H1 (cell line): Measurements from ENCODE around the gene TBC1D32. TPM values are rescaled to one million over a fixed set of nuclear protein-coding genes. Genes with fewer than 3 reads are reported as not detected.

Experiments
- CTCF ChIA-PET: fragments of 300-600 bp; sonication (Branson Sonifier 250); formaldehyde crosslinking; loops from one replicate; lab custom pipeline; 2021; ENCODE audit not compliant: partially characterized antibody; lab: Charles Lee
- POLR2A ChIA-PET: fragments of 300-600 bp; sonication (Branson Sonifier 250); formaldehyde crosslinking; loops from one replicate; lab custom pipeline; 2021; ENCODE audit warnings: inconsistent platforms; ENCODE audit not compliant: partially characterized antibody; lab: Charles Lee
- DNase-seq, 2 experiments: peaks; one replicate each; pipeline versions ENCODE4 v3.0.0 to v3.0.0-alpha.2; 2010 to 2022; ENCODE audit warnings: low spot score in 2 of 2, low read depth in 1 of 2, mixed read lengths in 1 of 2
- FAIRE-seq: peaks from 2 replicates; lab custom pipeline; 2011; peaks lifted over from hg19 to GRCh38; lab: Jason Lieb, UNC
- H2AFZ ChIP-seq: 2 replicates; pipeline ENCODE4 v1.8.1; 2012; ENCODE audit warnings: low read length, inconsistent platforms
- H2AK5ac ChIP-seq: 2 replicates; pipeline ENCODE4 v1.6.1; 2013; ENCODE audit warnings: low read depth, low read length
- H2BK120ac ChIP-seq: replicated peaks from 2 replicates; pipeline ENCODE3; 2013; ENCODE audit warnings: low read depth, low read length, inconsistent platforms
- H2BK12ac ChIP-seq: 2 replicates; pipeline ENCODE4 v1.6.1; 2013; ENCODE audit warnings: low read depth, low read length
- H2BK15ac ChIP-seq: 2 replicates; pipeline ENCODE4 v1.6.1; 2013; ENCODE audit warnings: low read length
- H2BK20ac ChIP-seq: 2 replicates; pipeline ENCODE4 v1.6.1; 2013; ENCODE audit warnings: low read length
- H2BK5ac ChIP-seq: 2 replicates; pipeline ENCODE4 v1.6.1; 2013; ENCODE audit warnings: low read depth, low read length
- H3K14ac ChIP-seq: 2 replicates; pipeline ENCODE4 v1.6.1; 2013; ENCODE audit warnings: inconsistent platforms; ENCODE audit not compliant: insufficient read length
- H3K18ac ChIP-seq: 2 replicates; pipeline ENCODE4 v1.6.1; 2013; ENCODE audit warnings: low read length; ENCODE audit errors: extremely low read depth
- H3K23ac ChIP-seq: 2 replicates; pipeline ENCODE4 v1.6.1; 2013; ENCODE audit warnings: inconsistent platforms; ENCODE audit not compliant: insufficient read length
- H3K23me2 ChIP-seq: 2 replicates; pipeline ENCODE4 v1.6.1; 2013; ENCODE audit warnings: low read depth, low read length
- H3K27ac ChIP-seq: 2 replicates; pipeline ENCODE4 v1.6.1; 2011; ENCODE audit warnings: low read depth, low read length, inconsistent platforms
- H3K27me3 ChIP-seq, 4 experiments: replicated peaks in 1 of 4; 1 replicate in 1 of 4; 2 replicates in 3 of 4; pipeline versions ENCODE4 v1.6.1 to v1.8.1; 2011 to 2013; ENCODE audit warnings: low read length in 3 of 4, mild to moderate bottlenecking in 3 of 4, inconsistent platforms in 2 of 4, mixed read lengths in 2 of 4, moderate library complexity in 1 of 4; ENCODE audit not compliant: control insufficient read depth in 3 of 4, insufficient read depth in 3 of 4; ENCODE audit errors: extremely low read depth in 1 of 4
- H3K36me3 ChIP-seq, 4 experiments: 2 replicates each; pipeline versions ENCODE4 v1.6.1 to v1.8.1; 2011 to 2013; ENCODE audit warnings: mild to moderate bottlenecking in 4 of 4, low read length in 3 of 4, moderate library complexity in 2 of 4, control low read depth in 1 of 4, inconsistent platforms in 1 of 4; ENCODE audit not compliant: insufficient read depth in 4 of 4, control insufficient read depth in 2 of 4
- H3K4ac ChIP-seq: replicated peaks from 2 replicates; pipeline ENCODE3; 2013; ENCODE audit warnings: low read length, low read depth, mixed read lengths, inconsistent platforms; ENCODE audit not compliant: insufficient read length
- H3K4me1 ChIP-seq, 4 experiments: replicated peaks in 1 of 4; 1 replicate in 1 of 4; 2 replicates in 3 of 4; pipeline versions ENCODE4 v1.6.1 to v1.8.1; 2011 to 2013; ENCODE audit warnings: low read length in 3 of 4, inconsistent platforms in 2 of 4, mixed read lengths in 1 of 4; ENCODE audit not compliant: insufficient read depth in 4 of 4, control insufficient read depth in 3 of 4
- H3K4me2 ChIP-seq, 2 experiments: 2 replicates each; pipeline versions ENCODE4 v1.6.1 to v1.8.1; 2011 to 2013; ENCODE audit warnings: low read depth in 2 of 2, low read length in 2 of 2, control low read depth in 1 of 2, inconsistent platforms in 1 of 2, mild to moderate bottlenecking in 1 of 2; ENCODE audit not compliant: insufficient read depth in 1 of 2
- H3K4me3 ChIP-seq, 4 experiments: fragments of 200-600, 300-600 bp in 1 of 4; sonication (generic), shearing (Covaris generic), sonication (Bioruptor Twin) in 1 of 4; 2 replicates each; pipeline versions ENCODE4 v1.5.1 to v1.8.1; 2011 to 2016; ENCODE audit warnings: low read length in 4 of 4, low read depth in 3 of 4, control low read depth in 2 of 4, inconsistent platforms in 2 of 4, mild to moderate bottlenecking in 2 of 4, mixed read lengths in 1 of 4, moderate library complexity in 1 of 4; ENCODE audit not compliant: insufficient read depth in 2 of 4; ENCODE audit errors: extremely low read depth in 1 of 4
- H3K56ac ChIP-seq: replicated peaks from 2 replicates; pipeline ENCODE3; 2013; ENCODE audit warnings: low read depth, mild to moderate bottlenecking, mixed read lengths, low read length, inconsistent platforms; ENCODE audit not compliant: insufficient read length
- H3K79me1 ChIP-seq: 2 replicates; pipeline ENCODE4 v1.6.1; 2013; ENCODE audit warnings: low read depth, low read length, control low read depth
- H3K79me2 ChIP-seq, 2 experiments: 2 replicates each; pipeline versions ENCODE4 v1.6.1 to v1.8.1; 2012 to 2013; ENCODE audit warnings: low read length in 2 of 2, mild to moderate bottlenecking in 2 of 2, inconsistent platforms in 1 of 2; ENCODE audit not compliant: insufficient read depth in 2 of 2, control insufficient read depth in 1 of 2
- H3K9ac ChIP-seq, 4 experiments: replicated peaks in 1 of 4; 1 replicate in 1 of 4; 2 replicates in 3 of 4; pipeline versions ENCODE4 v1.6.1 to v1.8.1; 2011 to 2013; ENCODE audit warnings: low read depth in 3 of 4, low read length in 3 of 4, control low read depth in 2 of 4, mild to moderate bottlenecking in 2 of 4, moderate library complexity in 2 of 4, inconsistent platforms in 1 of 4; ENCODE audit errors: extremely low read depth in 1 of 4
- H3K9me3 ChIP-seq, 2 experiments: 2 replicates each; pipeline versions ENCODE4 v1.6.1 to v1.8.1; 2012 to 2013; ENCODE audit warnings: mild to moderate bottlenecking in 2 of 2, moderate library complexity in 2 of 2, control low read depth in 1 of 2, inconsistent platforms in 1 of 2, low read depth in 1 of 2, low read length in 1 of 2, mixed read lengths in 1 of 2; ENCODE audit not compliant: insufficient read depth in 2 of 2
- H4K20me1 ChIP-seq, 2 experiments: replicated peaks in 1 of 2; 2 replicates each; pipeline versions ENCODE3 to v1.8.1; 2011 to 2013; ENCODE audit warnings: inconsistent platforms in 2 of 2, low read length in 2 of 2, mild to moderate bottlenecking in 1 of 2; ENCODE audit not compliant: insufficient read depth in 2 of 2, control insufficient read depth in 1 of 2
- H4K5ac ChIP-seq: 2 replicates; pipeline ENCODE4 v1.6.1; 2013; ENCODE audit warnings: low read length, low read depth, mixed read lengths, inconsistent platforms; ENCODE audit not compliant: insufficient read length
- H4K8ac ChIP-seq: 2 replicates; pipeline ENCODE4 v1.8.0; 2013; ENCODE audit warnings: mild to moderate bottlenecking, moderate library complexity, low read length, inconsistent platforms; ENCODE audit not compliant: insufficient read depth; ENCODE audit errors: extremely low read depth
- H4K91ac ChIP-seq: replicated peaks from 2 replicates; pipeline ENCODE3; 2013; ENCODE audit warnings: low read length, mixed read lengths, inconsistent platforms; ENCODE audit not compliant: insufficient read length
- EZH2 ChIP-seq: fragments of 200-600 bp; sonication (generic); IDR thresholded peaks from 2 replicates; pipeline ENCODE4 v1.7.1; 2012; ENCODE audit warnings: low read depth, mild to moderate bottlenecking, moderate library complexity, low read length, inconsistent platforms; ENCODE audit not compliant: severe bottlenecking
- GABPA ChIP-seq: IDR thresholded peaks from 2 replicates; pipeline ENCODE4 v1.6.1; 2011; ENCODE audit warnings: mild to moderate bottlenecking, low read length, moderate library complexity, borderline replicate concordance; ENCODE audit not compliant: insufficient read depth
- HDAC2 ChIP-seq, 2 experiments: fragments of 300-600 bp in 1 of 2; sonication (generic) in 1 of 2; IDR thresholded peaks; 2 replicates each; pipeline ENCODE4 v1.6.1; 2011 to 2012; ENCODE audit warnings: low read depth in 2 of 2, low read length in 2 of 2, mild to moderate bottlenecking in 2 of 2, moderate library complexity in 2 of 2, borderline replicate concordance in 1 of 2, inconsistent platforms in 1 of 2
- MAFK ChIP-seq: IDR thresholded peaks from 2 replicates; pipeline ENCODE4 v1.6.1; 2012; ENCODE audit warnings: low read depth, mild to moderate bottlenecking, improper control_type of control experiment, low read length
- WGBS, 2 experiments: shearing (Covaris generic) in 1 of 2; methylation state at CpG; one replicate each; pipeline versions ENCODE4 v1.1.6 to v1.1.7; 2013 to 2015; ENCODE audit warnings: low lambda C conversion rate in 2 of 2, mixed read lengths in 2 of 2, inconsistent platforms in 1 of 2, low coverage in 1 of 2, missing lambda C conversion rate in 1 of 2; ENCODE audit not compliant: insufficient replicate concordance in 2 of 2, insufficient coverage in 1 of 2, insufficient read length in 1 of 2; ENCODE audit errors: extremely low coverage in 1 of 2, missing lambda C conversion rate in 1 of 2; 5-methylcytosine and 5-hydroxymethylcytosine counted together
- polyA plus RNA-seq, 7 experiments: library from polyadenylated mRNA; depleted of rRNA in 3 of 7; stranded (reverse) in 5 of 7; unstranded in 2 of 7; fragments of >200 nt in 5 of 7; fragments of 200-250 nt in 2 of 7; gene quantifications; 1 replicate in 5 of 7; 2 replicates in 1 of 7; 4 replicates in 1 of 7; pipeline versions ENCODE4 v1.2.1 to v1.2.3, GENCODE V29; 2011 to 2013; ENCODE audit warnings: missing spikeins in 2 of 7, mixed read lengths in 2 of 7
- total RNA-seq: library from RNA; stranded (reverse); fragmentation: NEBNext Ultra II Directional; extraction: Animal tissue kit (Norgen Biotek cat#: 25700); gene quantifications from 2 replicates; pipeline ENCODE4 v1.2.1, GENCODE V29; 2021

The TBC1D32 gene
- total and polyA plus RNA-seq, 2 of the 8 experiments (the other 6 are each of a cell fraction or from before 2014, with no cell fraction given): 5.3 to 7.1 TPM

DNA sequence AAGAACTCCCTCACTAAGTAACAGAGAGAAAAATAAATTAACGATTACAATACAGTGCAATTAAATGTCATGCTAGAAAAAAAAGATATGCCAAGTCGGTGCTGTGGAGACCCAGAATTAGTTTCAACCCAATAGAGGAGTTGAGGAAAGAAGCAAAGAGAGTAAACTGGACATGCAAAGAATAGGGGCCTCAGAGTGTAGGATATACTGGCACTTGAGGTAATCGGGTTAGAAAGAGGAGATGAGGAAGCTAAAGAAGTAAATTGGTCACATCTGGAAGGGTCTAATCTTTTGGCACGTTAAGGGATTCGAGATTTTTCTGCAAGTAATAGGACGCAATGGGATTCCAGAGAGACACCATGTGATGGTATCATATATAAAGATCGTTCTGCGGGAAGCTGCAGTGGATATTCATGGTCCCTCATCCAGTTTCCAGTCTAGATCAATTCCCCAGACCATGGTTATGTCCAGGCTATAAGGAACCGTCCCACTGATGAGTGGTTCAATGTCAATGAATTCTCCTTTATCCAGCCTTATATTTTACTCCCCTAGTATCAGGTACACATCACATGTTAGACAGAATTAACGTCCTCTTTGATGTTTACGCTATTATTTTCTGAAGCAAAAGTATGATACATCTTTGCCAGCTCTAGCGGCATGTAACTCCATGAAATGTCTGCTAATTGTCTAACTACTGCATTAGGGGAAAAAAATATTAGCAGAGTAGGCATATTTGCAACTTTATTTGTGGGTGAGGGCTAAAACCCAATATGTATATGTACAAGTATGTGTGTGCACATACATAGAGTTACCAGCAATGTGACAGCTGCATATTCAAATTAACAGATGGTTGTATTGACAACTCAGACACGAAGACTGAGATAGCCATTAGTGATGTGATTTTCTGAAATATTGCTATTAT, 1.1 kb upstream of the TBC1D32 start:
- Histone ChIP-seq H3K9ac (0 out of 7 replicates have a peak overlapping the region, but pooled peaks of 3 of the 4 experiments have one; percentile 55 to 75 (median 71)), H3K18ac (no peak overlapping the region), H2AK5ac (no peak overlapping the region), H3K23me2 (peaks cover 8% of the 10 kb centered on the region), H2BK20ac (no peak overlapping the region), H4K20me1 (no peaks in the 10 kb centered on the region), H3K23ac (no peak overlapping the region), H3K27ac (0 out of 2 replicates have a peak overlapping the region, but pooled peaks have one; percentile 70), H2BK5ac (0 out of 2 replicates have a peak overlapping the region, but pooled peaks have one; percentile 97), H3K4me2 (peak overlapping the region; percentile 71 to 83), H3K4me3 (peak overlapping the region; percentile 58 to 63 (median 58); a peak in 7 of 8 replicates), H3K36me3 (no peaks in the 10 kb centered on the region), H2BK12ac (no peak overlapping the region; the same call in 1 of the 2 replicates), H3K27me3 (no peaks in the 10 kb centered on the region), H4K91ac (no peak overlapping the region), H4K8ac (no peak overlapping the region), H3K79me1 (no peaks in the 10 kb centered on the region), H3K79me2 (no peaks in the 10 kb centered on the region), H2BK15ac (0 out of 2 replicates have a peak overlapping the region, but pooled peaks have one; percentile 53), H3K9me3 (no peaks in the 10 kb centered on the region), H3K56ac (no peak overlapping the region), H3K4ac (no peak overlapping the region), H2BK120ac (no peak overlapping the region), H4K5ac (no peak overlapping the region), H3K4me1 (peaks cover 0 to 3% (median 0%) of the 10 kb centered on the region in 4 experiments; a peak in 2 of 7 replicates), H2AFZ (peak overlapping the region; percentile 97), H3K14ac (no peak overlapping the region)
- DNase-seq (no peak), FAIRE-seq (no peak)
- POLR2A ChIA-PET: interaction anchor here (1.0 to 1.7 kb wide), 2 partner anchors 15 to 101 kb away, joined by 3 to 5 read pairs; no protein-coding TSS in a partner anchor
- 88% methylated on average over 13 of the region's 13 CpGs; no CpG with 5 or more reads in 1 of the 2 experiments for WGBS, 2 experiments
- CTCF ChIA-PET: interaction anchor here (0.9 to 1.3 kb wide), 4 partner anchors 15 to 65 kb away, joined by 3 to 6 read pairs (median 4); no protein-coding TSS in a partner anchor
- TF ChIP-seq MAFK (no peak), GABPA (no peak), HDAC2 (IDR thresholded peaks at IDR 0.05; ENCODE audit: borderline replicate concordance in 1 of 2, low read depth in 2 of 2, low read length in 2 of 2) (no peak), EZH2 (no peak)
